NCI-H748 (cell line): ENCODE measurements around the gene ANKRD27.
"Not testable (repeated sequence)": the region's sequence is repeated elsewhere in the genome, so short reads cannot be mapped to it uniquely, and the experiment has no call there.

Experiments used
- DNase-seq: peaks from one replicate; lab custom pipeline; 2025; ENCODE audit not compliant: unreplicated experiment; lab: John Stamatoyannopoulos, UW

Gene ANKRD27

GRCh38 chr19:32656379-32656778 lies 18.6 kb downstream of the ANKRD27 start:
- not testable (repeated sequence) for DNase-seq

- no peak for DNase-seq
Measured at GRCh38 chr19:32653599-32653915, 21.4 kb downstream of the ANKRD27 start.

DNA sequence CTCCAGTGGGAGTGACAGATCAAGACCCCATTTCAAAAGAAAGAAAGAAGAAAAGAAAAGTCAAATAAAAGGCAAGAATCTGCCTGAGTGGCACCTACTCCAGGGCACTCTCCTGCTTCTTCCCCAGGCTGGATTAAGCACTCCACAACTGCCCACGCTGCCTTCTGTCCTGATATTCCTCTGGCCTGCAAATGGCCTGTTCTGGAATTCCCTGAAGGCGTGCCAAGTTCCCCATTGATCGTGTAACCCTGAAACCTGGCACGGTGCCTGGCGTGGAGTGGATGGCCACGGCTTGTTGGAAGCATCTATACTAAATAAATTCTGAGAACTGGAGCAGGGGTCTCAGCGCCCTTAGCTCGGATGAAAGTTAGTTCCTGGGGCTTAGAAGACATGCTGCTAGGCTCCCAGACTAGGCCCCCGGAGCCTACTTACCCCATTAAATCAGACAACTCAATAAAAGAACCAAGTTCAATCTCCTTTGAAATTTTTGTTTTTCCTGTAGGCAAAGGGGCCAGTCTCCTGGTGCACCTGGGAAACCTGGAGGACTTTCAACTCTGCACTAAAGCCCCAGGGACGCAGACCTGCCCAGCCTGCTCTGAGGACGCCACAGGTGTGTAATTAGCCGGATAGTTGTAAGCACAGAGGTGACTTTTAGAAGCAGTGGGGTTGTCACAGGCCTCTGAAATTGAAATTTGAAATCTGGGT lies 21.9 kb downstream of the ANKRD27 start:
- no peak for DNase-seq

- DNase-seq = not testable (repeated sequence)
Measured at GRCh38 chr19:32652331-32652730, 22.6 kb downstream of the ANKRD27 start.

DNA sequence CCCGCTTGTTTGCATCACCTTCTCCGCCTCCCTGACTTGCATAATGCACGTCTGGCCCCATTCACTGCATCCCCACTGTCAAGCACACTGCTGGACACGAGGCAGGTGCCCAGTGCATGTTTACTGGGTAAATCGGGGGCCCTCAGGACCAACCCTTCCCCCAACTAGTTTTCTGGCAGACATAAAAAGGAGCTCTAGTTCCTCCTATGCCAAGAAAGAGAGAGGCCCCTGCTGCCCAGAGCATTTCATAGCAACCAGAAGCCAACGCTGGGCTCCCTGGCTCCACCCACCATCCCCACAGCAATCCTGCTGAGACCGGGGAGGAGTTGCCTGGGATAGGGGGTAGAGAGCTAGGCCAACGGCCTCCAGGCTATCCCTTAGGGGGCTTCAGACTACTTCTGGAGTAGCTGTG lies 23.2 kb downstream of the ANKRD27 start:
- DNase-seq = no peak

DNA sequence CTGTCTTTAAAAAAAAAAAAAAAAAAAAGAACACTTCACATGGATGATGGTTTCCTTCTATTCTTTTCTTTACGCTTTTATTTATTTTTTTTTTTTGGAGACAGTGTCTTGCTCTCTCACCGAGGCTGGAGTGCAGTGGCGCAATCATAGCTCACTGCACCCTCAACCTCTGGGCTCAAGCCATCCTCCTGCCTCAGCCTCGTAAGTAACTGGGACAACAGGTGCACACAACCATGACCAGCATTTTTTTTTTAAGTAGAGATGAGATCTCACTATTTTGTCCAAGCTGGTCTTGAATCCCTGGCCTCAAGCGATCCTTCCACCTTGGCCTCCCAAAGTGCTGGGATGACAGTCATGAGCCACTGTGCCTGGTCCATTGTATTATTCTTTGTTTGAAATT lies 24.3 kb downstream of the ANKRD27 start:
- DNase-seq = no peak

DNA sequence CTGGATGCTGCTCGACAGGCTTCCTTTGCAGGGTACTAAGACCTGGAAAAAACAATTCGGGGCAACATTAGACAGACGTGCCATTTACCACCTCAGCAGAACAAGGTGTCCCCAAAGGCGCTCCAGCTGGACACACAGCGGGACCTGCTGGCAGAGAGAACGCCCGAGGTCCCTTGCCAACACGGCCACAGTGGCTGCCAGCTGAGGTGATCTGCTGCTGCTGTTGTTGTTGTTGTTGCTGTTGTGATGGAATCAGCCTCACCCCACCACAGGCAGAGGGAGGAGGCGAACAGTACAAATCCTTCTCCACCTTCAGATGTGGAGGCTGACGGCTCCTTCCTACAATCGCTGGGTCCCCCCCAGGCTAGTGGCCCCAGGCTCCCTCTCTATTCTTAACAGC lies 25.2 kb downstream of the ANKRD27 start:
- DNase-seq = no peak

DNA sequence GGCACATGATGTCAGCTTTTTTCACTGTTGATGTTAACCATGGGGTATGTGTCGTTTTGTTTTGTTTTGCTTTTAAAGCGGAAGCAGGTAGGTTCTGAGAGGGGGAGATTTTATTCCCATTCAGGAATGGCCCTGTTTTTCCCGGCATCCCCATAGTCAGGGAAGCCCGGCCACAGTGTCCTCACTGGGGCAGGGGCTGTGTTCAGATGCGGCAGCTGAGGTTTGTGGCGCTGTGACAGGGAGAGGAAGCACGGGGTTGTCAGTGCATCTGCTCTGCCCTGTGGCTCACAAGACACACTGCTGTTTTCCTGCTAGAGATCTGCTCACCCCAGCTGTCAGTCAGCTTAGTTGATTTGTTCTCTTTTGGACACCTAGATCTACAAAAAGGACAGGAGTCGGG lies 27.6 kb downstream of the ANKRD27 start:
- DNase-seq = no peak

DNA sequence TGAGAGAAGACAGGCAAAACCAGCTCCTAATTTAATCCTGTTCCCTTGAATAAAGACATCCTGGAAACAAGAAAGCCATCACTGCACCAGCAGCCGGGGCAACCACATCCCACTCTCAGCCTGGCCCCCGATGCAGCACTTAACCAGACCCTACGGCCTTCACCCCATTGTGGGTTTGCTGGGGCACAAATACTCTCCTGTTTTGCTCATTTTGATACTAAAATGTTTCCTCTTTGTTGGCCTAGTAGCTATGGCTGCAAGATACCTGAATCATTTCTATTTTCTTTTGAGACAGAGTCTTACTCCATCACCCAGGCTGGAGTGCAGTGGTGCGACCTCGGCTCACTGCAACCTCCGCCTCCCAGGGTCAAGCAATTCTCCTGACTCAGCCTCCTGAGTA lies 28.4 kb downstream of the ANKRD27 start:
- DNase-seq = no peak

GRCh38 chr19:32642771-32643170 lies 32.2 kb downstream of the ANKRD27 start:
- no peak for DNase-seq

DNA sequence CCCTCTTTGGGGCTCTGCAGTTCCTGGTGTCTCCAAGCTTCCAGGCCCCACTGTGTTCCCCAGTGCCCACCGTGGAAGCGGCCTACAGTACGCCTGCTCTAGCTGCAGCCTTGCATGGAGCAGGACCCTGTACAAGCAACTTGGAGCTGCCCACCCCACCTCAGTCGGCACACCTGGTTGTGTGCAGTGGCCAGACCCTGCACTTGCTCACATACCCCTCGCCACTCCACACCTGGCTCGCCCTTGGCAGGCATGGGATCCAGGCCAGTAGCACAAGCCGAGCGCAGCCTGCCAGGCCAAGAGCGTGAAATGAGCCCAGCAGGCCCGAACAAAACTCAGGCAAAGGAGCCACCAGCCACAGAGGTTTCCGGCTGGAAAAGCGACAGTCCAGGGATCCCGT lies 36.4 kb downstream of the ANKRD27 start:
- no peak for DNase-seq

GRCh38 chr19:32637480-32637879 lies 37.5 kb downstream of the ANKRD27 start:
- no peak for DNase-seq

DNA sequence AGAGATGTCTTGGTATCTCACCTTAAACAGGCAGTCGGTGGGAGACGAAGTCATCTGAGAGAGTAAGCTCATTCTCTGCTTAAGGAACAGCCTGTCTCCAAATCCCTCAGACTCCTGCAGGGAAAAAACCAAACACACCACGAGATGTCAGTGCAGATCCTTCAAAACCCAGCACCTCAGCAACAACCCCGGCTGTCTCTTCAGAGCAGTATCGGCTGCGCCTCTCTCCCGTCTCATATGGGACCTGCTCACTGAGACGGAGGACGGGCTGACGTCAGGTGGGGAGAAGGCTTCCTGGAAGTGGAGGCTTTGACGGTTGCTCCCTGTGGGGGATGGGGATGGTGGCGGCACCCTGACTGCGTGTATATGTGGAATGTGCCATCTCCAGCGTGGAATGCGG lies 43.6 kb downstream of the ANKRD27 start:
- DNase-seq = no peak

DNA sequence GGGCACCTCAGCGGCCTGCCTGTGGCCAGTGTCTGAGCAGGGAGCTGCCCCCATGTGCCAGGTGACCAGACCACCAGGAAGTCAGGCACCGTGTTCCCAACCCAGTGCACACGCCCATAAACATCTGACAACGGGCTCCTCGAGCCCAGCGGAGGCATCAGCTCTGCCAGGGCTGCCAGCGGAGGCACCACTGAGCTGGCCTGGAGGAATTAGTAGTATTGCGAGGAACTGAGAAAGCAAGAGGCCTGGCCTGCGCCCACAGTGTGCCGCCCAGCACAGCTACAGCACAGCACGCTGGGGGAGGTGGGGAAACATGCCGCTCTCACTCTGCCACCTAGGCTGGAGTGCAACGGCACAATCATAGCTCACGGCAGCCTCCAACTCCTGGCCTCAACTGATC lies 44.6 kb downstream of the ANKRD27 start:
- no peak for DNase-seq

DNA sequence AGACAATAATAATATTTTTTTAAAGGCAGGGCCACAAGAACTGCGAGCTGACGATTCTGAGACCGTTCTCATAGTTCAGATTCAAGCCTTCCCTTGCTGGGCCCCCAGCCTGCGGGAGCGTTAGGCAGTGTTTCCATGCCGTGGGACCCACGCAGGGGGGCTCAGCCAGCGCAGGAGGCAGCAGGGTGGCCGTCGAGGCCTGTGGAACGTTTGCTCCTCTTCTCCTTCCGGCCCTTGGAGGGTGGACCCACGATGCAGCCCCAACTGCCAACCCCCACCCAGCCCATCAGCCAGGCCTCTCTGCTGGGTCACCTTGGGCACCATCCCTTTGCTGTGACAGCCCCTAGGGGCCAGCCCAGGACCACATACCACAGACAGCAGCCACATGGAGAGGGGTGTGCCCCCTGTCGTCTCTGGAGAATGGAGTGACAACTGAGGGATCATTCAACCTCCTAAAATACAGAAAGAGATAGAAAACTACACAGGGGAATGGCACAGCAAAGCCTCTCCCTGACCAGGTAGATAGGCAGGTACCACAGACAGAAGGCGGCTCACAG lies 47.2 kb downstream of the ANKRD27 start:
- no peak for DNase-seq

GRCh38 chr19:32626969-32627368 lies 48.0 kb downstream of the ANKRD27 start:
- DNase-seq = no peak

- DNase-seq = no peak
Measured at GRCh38 chr19:32624410-32624809, 50.6 kb downstream of the ANKRD27 start.

- DNase-seq = no peak
Measured at GRCh38 chr19:32622002-32622401, 53.0 kb downstream of the ANKRD27 start.

DNA sequence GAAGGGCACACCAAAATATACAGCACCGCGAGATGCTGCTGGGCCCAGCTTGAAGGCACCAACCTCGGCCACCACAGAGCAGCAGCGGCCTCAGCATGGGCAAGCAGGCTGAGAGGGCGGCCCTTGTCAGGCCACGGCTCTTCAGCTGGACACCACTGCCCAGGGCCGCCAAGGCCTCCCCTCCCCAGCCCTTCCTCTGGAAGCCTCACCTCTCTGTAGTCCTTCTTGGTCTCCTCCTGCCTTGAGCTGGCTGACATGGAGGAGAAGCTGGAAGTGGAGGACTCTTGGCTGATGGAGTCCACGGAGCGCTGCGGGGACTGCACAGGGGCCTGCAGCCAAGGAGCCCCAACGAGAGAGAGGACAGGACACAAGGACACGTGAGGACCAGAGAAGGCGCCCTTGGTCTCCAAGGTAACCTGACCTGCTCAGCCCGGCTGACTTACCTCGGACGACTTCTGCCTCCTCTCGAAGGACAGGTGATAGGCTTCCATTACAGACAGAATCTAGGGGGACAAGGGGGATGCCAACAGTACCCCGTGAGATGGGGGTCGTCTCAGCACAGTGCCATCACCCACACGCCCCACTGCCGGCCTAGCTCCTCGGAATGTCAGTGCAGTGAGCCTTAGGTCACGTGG lies 55.8 kb downstream of the ANKRD27 start:
- DNase-seq = no peak

DNA sequence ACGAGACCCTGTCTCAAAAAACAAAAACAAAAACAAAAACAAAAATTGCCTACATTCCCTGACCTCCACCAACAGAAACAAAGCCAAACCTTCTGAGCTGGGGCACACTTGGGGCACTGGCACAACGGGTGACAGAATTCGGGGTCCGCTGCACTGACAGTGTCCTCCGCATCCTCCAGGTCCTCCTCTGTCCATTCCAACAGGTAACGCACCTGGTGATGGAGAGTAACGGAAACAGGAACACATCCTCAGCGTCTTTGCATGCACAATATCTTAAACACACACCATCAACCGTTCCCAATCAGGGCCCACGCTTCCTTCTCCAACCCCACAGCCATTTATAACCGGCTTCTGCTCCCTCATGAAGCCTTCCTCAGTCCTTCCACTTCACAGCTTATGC lies 59.4 kb downstream of the ANKRD27 start:
- no peak for DNase-seq

DNA sequence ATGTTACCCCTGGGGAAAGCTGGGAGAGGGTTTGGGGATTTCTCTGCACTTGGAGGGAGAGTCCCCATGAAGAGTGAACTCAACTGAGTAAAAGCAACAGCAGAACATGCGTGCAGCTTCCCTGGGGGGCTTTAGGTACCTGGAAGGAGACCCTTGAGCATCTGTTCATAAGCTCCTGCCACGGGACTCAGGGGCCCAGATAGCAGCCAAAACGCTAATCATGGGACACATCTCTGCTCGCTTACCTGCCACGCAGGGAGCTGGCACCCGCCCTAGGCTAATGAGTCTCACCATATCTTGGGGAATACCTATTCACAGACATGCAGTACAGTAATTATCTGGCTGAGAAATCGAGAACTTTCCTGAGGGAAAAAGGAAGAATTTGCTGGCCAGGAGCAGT lies 60.1 kb downstream of the ANKRD27 start:
- DNase-seq = no peak

DNA sequence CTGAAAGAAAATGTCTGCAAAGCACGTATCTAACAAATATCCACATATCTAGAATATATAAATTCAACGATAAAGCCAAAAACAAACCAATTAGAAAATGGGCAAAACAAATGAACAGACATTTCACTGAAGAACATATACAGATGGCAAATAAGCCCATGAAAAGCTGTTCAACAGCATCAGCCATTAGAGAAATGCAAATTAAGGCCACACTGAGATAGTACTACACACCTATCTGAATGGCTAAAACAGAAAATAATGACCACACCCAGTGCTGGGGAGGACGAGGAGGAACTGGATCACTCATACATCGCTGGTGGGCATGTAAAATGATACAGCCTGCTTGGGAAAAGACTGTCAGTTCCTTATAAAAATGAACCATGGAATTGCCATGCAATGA lies 62.0 kb downstream of the ANKRD27 start:
- no peak for DNase-seq

DNA sequence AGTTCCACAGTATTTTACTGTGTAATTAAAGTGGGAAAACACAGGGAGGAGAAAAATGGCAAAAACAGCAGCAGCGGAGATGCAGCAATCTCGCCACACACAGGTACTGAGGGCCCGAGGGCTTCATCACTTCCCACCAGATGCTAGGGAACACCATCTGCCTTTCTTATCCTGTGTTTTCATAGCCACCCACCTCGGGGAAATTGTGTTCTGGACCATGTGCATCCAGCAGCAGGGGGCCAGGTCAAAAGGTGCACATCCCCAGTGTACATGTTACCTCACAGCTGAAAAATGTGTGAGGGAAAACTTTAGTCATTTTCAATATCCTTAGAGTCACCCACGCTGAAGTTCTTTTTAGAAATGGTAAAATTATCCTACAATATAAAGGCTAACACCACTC lies 63.8 kb downstream of the ANKRD27 start:
- no peak for DNase-seq
